NCI-H524 (cell line): Measurements from ENCODE around the gene TTLL5.

Experiments used
- DNase-seq, 2 experiments: peaks; one replicate each; lab custom pipeline; 2025; lab: John Stamatoyannopoulos, UW

The TTLL5 gene

GRCh38 chr14:75794615-75795038, 133.6 kb downstream of the TTLL5 start:
- DNase-seq, result peak in 1 of 2 experiments; percentile 68

- DNase-seq, result no peak
Observed at GRCh38 chr14:75800792-75801191, 139.7 kb downstream of the TTLL5 start.

GRCh38 chr14:75802486-75802885, 141.4 kb downstream of the TTLL5 start:
- DNase-seq, result no peak

- no peak for DNase-seq
Observed at GRCh38 chr14:75803765-75804164, 142.7 kb downstream of the TTLL5 start.

DNA sequence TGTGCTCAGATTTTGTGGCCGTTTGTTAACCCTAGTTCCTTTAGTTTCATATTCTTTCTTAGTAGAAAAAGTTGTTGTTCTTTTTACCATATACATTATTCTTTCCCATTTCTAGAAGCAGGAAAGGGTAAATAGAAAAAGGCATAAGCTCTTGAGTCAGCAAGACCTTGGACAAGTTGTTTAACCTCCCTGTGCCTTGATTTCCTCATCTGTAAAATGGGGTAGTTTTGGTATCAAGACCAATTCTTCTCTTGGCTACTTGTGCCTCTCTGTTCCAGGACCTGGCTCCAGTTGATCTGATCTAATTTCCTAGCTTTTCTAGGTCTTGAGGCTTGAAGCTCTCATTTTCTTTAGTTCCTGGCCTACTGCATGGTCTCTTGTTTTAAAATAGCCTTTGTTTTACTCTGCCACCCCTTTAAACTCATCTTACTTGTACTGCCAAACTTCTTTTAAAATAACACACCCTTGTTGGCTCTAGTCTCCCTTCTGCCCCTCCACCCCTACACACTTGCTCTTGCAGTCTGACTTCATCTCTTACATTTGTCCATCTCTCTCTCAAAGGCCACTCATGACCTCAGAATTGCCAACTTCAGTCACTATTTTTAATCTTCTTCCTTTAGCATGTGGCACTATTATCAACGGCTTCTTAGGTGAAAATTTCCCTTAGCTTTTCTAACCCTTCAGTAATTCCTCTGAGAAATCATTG, 143.7 kb downstream of the TTLL5 start:
- no peak for DNase-seq

DNA sequence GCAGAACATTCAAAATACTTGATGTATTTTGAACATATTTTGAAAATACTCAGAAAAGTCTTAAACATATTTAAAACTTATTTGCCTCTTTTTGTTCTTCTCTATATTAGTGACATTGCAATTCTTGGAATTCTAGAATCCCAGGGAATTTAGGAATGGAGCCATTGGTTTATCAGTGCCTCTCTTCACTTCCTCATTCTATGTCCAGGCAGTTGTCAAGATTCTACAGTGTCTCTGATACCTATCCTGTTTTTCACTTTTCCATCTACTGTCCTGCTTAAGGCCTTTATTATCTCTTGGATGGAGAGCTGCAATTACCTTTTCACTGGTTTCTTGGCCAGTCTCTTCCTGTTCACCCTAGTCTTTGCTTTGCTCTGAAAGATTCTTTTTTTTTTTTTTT, 144.6 kb downstream of the TTLL5 start:
- no peak for DNase-seq

DNA sequence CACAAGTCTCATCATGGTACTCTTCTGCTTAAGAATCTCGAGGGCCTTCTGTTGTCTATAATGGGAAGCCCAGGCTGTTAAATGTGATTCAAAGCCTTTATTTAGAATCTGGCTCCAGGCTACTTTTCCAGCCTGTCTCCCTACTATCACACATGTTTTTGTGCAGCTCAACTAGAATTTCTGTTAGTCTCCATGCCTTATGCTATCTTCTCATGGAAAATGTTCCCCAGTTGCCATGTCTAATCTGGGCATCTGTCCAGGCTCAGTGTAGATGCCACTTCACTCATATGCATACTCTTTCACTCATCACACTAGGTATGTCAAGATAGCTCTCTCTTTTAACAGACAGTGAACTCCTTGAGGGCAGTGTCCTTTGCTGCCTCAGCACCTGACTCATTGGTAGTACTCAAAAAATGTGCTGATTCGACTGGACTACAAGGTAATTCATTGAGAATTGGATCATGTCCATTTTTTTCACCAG, 145.3 kb downstream of the TTLL5 start:
- peak; percentile 19 to 57 for DNase-seq

GRCh38 chr14:75807667-75808360, 146.8 kb downstream of the TTLL5 start:
- no peak for DNase-seq

DNA sequence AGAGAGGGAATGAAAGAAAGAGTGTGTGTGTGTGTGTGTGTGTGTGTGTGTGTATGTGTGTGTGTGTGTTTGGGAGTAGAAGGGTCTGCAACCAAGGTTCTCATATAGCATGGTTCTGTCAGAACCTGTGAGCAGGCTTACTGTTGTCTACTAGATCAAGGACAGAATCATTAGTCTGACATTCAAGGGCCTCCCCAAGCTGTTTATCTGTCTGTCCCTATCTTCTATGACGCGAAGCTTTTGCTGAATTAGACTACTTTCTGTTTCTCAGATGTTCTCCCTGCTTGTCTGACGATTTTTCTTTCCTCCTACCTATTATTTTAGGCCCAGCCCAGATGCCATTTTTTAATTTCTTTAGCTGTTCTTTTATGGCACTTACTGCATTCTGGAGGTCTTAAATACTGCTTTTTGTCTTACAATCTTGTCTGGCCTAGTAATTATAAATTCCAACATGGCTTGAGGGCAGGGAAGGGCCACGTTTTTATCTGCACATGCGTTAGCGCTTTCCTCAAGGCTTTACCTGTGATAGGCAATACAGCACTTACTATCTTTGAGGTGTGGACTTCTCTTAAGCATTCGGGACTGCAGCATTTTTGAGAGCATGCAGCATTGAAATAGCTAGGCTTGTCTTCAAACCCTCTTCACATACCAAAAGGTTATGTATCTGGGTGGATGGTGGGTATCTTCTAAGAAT, 150.2 kb downstream of the TTLL5 start:
- no peak for DNase-seq

GRCh38 chr14:75811872-75812499, 150.9 kb downstream of the TTLL5 start:
- peak in 1 of 2 experiments; percentile 23 for DNase-seq

GRCh38 chr14:75812622-75813021, 151.6 kb downstream of the TTLL5 start:
- DNase-seq, result no peak

DNA sequence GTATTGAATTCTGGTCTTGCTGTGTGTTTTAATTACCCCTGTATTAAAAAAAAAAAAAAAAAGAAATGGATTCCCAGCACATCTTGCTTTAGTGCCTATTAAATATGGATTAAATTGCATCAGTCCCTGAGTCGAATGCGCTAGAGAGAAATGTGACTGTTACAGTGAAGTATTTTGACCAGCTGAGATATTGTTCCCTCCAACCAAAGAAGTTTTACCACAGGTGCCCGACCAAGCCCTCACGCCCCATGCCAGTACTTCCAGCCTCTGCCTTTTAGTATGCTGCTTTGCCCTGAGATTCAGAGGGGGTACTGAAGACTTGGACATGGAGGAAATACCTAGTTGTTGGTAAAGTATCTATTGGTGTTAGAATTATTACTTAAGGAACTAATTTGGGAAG, 159.7 kb downstream of the TTLL5 start:
- no peak for DNase-seq

DNA sequence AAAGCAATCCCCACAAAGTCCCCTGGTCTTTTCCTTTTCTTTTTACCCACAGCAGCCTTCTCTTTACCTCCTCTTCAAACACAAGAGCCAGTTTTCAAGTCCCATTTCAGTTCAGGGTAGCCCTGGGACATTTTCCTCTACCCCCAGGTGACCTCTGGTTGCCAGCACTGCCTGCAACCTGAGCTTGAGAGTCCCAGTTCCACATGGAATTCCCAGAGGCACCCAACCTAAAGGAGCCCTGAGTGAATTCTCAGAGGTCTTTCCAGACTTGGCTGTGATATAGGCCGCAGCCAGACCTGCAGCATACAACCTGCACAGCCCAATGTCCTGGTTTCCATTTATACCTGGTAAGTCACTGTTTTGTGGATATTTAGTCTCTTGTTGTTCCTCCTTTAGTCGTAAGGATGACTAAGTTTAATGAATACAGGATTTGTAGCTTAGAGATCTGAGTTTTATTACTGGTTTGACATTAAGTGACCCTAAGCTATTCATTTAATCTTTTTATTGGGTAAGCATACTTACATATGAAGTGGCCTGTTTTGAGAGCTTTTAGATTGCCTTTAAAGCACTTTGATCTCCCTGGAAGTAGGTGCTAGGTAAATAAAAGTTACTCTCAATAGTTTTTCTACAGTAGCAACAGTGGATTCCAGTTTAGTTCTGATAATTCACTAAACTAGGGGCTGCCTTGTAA, 160.9 kb downstream of the TTLL5 start:
- peak in 1 of 2 experiments; percentile 35 for DNase-seq

- no peak for DNase-seq
Observed at GRCh38 chr14:75822522-75823141, 161.6 kb downstream of the TTLL5 start.

DNA sequence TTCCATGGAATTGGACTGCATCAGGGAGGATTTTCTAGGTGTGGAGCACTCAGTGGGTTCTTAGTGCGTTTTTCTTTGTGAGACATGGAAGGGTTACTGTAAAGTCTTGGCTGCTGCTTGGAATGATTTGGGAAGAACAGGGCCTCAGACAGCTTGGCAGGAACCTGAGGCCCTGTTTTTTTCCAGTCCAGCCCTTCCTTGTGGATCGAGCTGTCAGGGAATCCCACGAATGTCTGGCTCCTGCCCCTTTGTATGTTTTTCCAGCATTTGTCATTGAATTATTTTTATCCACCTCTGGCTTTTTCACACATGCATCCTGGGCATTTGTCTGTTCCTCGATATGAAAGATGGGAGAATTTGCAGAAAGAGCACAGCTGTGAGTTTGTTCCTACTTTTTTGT, 162.3 kb downstream of the TTLL5 start:
- no peak for DNase-seq

GRCh38 chr14:75824318-75824717, 163.3 kb downstream of the TTLL5 start:
- DNase-seq, result peak in 1 of 2 experiments; percentile 35

- no peak for DNase-seq
Observed at GRCh38 chr14:75825147-75825592, 164.1 kb downstream of the TTLL5 start.

- no peak for DNase-seq
Observed at GRCh38 chr14:75826599-75826998, 165.6 kb downstream of the TTLL5 start.

- DNase-seq, result peak; percentile 88 to 95
Observed at GRCh38 chr14:75827331-75827730, 166.3 kb downstream of the TTLL5 start.

- no peak for DNase-seq
Observed at GRCh38 chr14:75829316-75829715, 168.3 kb downstream of the TTLL5 start.

- DNase-seq, result no peak
Observed at GRCh38 chr14:75831455-75831854, 170.4 kb downstream of the TTLL5 start.
